BJ (cell line): ENCODE measurements around the gene ZBTB21. TPM values are rescaled to one million over a fixed set of nuclear protein-coding genes. Genes with fewer than 3 reads are reported as not detected.

ENCODE experiments used
- CTCF ChIA-PET: fragments of 350-600 bp; formaldehyde crosslinking; extraction: SDS; loops from one replicate; lab custom pipeline; 2021; ENCODE audit warnings: antibody characterized with exemption, inconsistent platforms; lab: Yijun Ruan, JAX
- POLR2A ChIA-PET: fragments of 300-600 bp; sonication (Branson Sonifier 250); formaldehyde crosslinking; extraction: SDS; loops from one replicate; lab custom pipeline; 2021; ENCODE audit warnings: antibody characterized with exemption; lab: Charles Lee
- DNase-seq: peaks from one replicate; pipeline ENCODE4 v3.0.0-alpha.2; 2011; ENCODE audit warnings: low read depth
- H3K27me3 ChIP-seq: 2 replicates; pipeline ENCODE4 v1.6.0; 2011; ENCODE audit warnings: low read length; ENCODE audit not compliant: control insufficient read depth, insufficient read depth
- H3K36me3 ChIP-seq: 2 replicates; pipeline ENCODE4 v1.5.1; 2011; ENCODE audit warnings: low read length; ENCODE audit not compliant: control insufficient read depth, insufficient read depth
- H3K4me3 ChIP-seq: 2 replicates; pipeline ENCODE4 v1.5.1; 2011; ENCODE audit warnings: low read depth, mild to moderate bottlenecking, control low read depth, low read length
- CTCF ChIP-seq: IDR thresholded peaks from 2 replicates; pipeline ENCODE4 v1.5.1; 2011; ENCODE audit warnings: low read depth, mild to moderate bottlenecking, control low read depth, inconsistent platforms, low read length, moderate library complexity; ENCODE audit not compliant: insufficient read depth
- polyA plus RNA-seq: library from polyadenylated mRNA; depleted of rRNA; stranded (reverse); fragments of >200 nt; gene quantifications from 2 replicates; pipeline ENCODE4 v1.2.3, GENCODE V29; 2011

The ZBTB21 gene
- polyA plus RNA-seq, 1 experiment = 8.1 TPM

- POLR2A ChIA-PET = no interaction called here
- H3K4me3 ChIP-seq = no peak overlapping the region
- H3K27me3 ChIP-seq = no peaks in the 10 kb centered on the region
- no peaks in the 10 kb centered on the region for H3K36me3 ChIP-seq
- no peak for TF ChIP-seq CTCF
- DNase-seq = no peak
- CTCF ChIA-PET = no interaction called here
Measured at GRCh38 chr21:42042651-42043050, 32.5 kb upstream of the ZBTB21 start.

GRCh38 chr21:42041711-42042110, 31.6 kb upstream of the ZBTB21 start:
- TF ChIP-seq CTCF = no peak
- DNase-seq = no peak
- Histone ChIP-seq H3K27me3 (no peaks in the 10 kb centered on the region), H3K4me3 (no peak overlapping the region), H3K36me3 (no peaks in the 10 kb centered on the region)
- ChIA-PET CTCF (interaction anchor here (0.7 kb wide), 1 partner anchor 32 kb away, joined by 3 read pairs; no protein-coding TSS in a partner anchor), POLR2A (no interaction called here)

GRCh38 chr21:42041246-42041645, 31.1 kb upstream of the ZBTB21 start:
- CTCF ChIA-PET = interaction anchor here (0.7 kb wide), 1 partner anchor 33 kb away, joined by 3 read pairs; no protein-coding TSS in a partner anchor
- H3K4me3 ChIP-seq = no peak overlapping the region

GRCh38 chr21:42040411-42041180, 30.4 kb upstream of the ZBTB21 start:
- no peak overlapping the region for H3K4me3 ChIP-seq
- H3K36me3 ChIP-seq = no peaks in the 10 kb centered on the region
- H3K27me3 ChIP-seq = no peaks in the 10 kb centered on the region
- POLR2A ChIA-PET = no interaction called here
- TF ChIP-seq CTCF = no peak
- peak; percentile 98 for DNase-seq
- CTCF ChIA-PET = interaction anchor here (0.6 to 3.3 kb wide), 2 partner anchors 45 to 67 kb away, joined by 3 to 13 read pairs; no protein-coding TSS in a partner anchor

More at GRCh38 chr21:42041246-42041645, 31.1 kb upstream of the ZBTB21 start:
- Histone ChIP-seq H3K27me3 (no peaks in the 10 kb centered on the region), H3K36me3 (no peaks in the 10 kb centered on the region)
- no peak for TF ChIP-seq CTCF
- POLR2A ChIA-PET = no interaction called here
- DNase-seq = no peak

- peak; percentile 31 for DNase-seq
- ChIA-PET POLR2A (no interaction called here), CTCF (interaction anchor here (1.0 to 3.3 kb wide), 3 partner anchors 14 to 427 kb away, joined by 3 to 13 read pairs (median 3); no protein-coding TSS in a partner anchor)
- Histone ChIP-seq H3K27me3 (no peaks in the 10 kb centered on the region), H3K4me3 (no peak overlapping the region), H3K36me3 (no peaks in the 10 kb centered on the region)
- no peak for TF ChIP-seq CTCF
Measured at GRCh38 chr21:42039911-42040351, 29.8 kb upstream of the ZBTB21 start.
